ENCODE measurements around the gene KLHL18. TPM values are rescaled to one million over a fixed set of nuclear protein-coding genes. Genes with fewer than 3 reads are reported as not detected.
A peak's percentile ranks its signal among the peaks of the same experiment; 100 is the strongest.
"Not testable (repeated sequence)": the region's sequence is repeated elsewhere in the genome, so short reads cannot be mapped to it uniquely, and the experiment has no call there.

Gene KLHL18
- total RNA-seq, 1 experiment from 2014 or later = 28.6 TPM

DNA sequence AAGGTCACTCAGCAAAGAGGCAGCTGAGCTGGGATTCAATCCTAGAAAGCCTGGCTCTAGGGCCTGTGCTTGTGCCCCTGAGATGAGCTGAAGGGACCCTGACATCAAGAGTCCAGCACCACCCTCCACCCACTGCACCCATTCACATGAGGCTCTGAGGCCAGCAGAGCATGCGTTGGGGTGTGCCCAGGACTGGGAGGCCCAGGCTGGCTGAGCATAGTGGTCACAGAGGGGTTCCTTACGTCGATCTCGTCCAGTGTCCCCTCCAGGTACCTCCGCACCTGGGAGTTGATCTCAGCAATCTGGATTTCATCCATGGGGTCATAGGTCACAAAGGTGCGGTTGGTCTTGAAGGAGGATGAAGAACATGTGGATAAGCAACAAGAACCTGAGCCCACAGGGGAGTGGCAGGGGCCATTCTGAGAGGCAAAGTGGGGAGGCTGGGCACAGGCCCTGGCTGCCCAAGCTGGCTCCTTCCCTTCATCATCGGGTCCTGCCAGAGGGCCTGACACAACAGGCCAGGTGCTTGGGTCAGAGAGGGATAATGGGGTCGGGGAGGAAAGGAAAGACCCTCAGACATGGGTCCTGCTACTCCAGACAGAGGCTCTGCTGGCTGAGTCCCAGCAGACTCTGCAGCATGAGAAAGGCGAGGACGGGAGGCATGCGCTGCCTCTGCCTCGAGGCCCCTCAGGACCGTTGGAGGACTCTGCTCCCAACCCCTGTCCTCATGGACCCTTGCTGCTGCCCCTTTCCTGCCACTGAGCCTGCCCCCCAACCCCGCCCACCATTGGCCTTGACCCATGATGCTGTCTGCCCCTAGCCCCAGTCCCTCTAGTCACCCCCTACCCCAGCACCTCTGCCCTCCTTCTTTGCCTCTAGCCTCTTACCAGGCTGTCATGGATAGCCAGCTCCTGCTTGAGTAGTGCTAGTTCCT is 35.3 kb upstream of the KLHL18 start:
- Histone ChIP-seq H3F3A (ENCODE audit: low read length, unreplicated experiment) (no peaks in the 10 kb centered on the region), H3K36me3 (ENCODE audit: low read depth, low read length) (no peaks in the 10 kb centered on the region), H3K9me2 (replicated peaks; ENCODE audit: low read length) (no peaks in the 10 kb centered on the region), H4K20me1 (ENCODE audit: low read length) (no peaks in the 10 kb centered on the region), H3K4me2 (ENCODE audit: low read length) (no peak overlapping the region), H2AFZ (ENCODE audit: low read length) (no peak overlapping the region), H3K9me3 (ENCODE audit: low read length) (no peaks in the 10 kb centered on the region), H3K9ac (ENCODE audit: low read length) (no peak overlapping the region), H3K27ac (ENCODE audit: low read length) (no peak overlapping the region), H3K27me3 (ENCODE audit: low read length) (no peaks in the 10 kb centered on the region), H3K79me2 (ENCODE audit: low read length) (no peaks in the 10 kb centered on the region), H3K4me3 (ENCODE audit: low read length) (no peak overlapping the region), H3K4me1 (ENCODE audit: insufficient read depth, low read length) (no peaks in the 10 kb centered on the region)
- TF ChIP-seq EZH2 (IDR thresholded peaks at IDR 0.05; ENCODE audit: low read length, unreplicated experiment) (no peak), EZH2phosphoT487 (IDR thresholded peaks at IDR 0.05; ENCODE audit: borderline replicate concordance, low read length) (no peak)
- TF ChIP-seq, protein P1, sequence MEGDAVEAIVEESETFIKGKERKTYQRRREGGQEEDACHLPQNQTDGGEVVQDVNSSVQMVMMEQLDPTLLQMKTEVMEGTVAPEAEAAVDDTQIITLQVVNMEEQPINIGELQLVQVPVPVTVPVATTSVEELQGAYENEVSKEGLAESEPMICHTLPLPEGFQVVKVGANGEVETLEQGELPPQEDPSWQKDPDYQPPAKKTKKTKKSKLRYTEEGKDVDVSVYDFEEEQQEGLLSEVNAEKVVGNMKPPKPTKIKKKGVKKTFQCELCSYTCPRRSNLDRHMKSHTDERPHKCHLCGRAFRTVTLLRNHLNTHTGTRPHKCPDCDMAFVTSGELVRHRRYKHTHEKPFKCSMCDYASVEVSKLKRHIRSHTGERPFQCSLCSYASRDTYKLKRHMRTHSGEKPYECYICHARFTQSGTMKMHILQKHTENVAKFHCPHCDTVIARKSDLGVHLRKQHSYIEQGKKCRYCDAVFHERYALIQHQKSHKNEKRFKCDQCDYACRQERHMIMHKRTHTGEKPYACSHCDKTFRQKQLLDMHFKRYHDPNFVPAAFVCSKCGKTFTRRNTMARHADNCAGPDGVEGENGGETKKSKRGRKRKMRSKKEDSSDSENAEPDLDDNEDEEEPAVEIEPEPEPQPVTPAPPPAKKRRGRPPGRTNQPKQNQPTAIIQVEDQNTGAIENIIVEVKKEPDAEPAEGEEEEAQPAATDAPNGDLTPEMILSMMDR (conservative IDR thresholded peaks at IDR 0.05; ENCODE audit: low read depth, low read length) = no peak
- intact Hi-C loops (cut with micrococcal nuclease) = no loop called here
- BruUV-seq (replicated peaks) = no TSS peak
- CTCF ChIA-PET = no interaction called here
- ATAC-seq (no peak), DNase-seq (no peak)
- POLR2A ChIA-PET (ENCODE audit: unreplicated experiment) = no interaction called here

DNA sequence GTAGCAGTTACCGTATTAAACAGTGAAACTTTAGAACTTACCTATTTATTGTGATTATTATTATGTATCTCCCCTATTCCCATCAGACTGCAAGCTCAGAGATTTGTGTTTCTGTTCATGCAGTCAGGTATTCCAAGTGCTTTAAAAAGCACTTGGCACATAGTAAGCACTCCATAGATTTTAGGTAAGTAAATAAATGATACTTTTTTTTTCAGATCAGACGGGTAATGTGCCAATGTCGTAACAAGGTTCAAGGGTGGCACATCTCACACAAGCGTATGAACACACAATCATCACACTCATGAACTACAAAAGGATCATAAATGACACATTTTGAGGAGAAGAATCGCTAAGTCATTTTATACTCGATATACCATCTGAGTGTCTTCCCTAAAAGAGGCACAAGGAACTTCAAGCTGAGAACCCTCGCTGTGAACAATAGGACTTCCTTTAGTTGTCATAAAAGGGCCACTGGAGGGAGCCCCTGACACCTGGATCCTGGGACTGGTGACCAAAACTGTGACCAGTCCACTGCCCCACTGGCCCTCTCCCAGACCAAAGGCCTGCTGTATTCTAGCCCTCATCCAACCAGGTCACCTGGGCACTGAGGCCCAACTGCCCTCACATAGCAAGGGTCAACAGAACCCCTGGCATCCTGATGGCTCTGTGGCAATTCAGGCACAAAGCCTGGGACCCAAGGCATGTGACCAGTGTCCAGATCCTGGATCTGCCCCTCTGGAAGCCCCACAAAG is 32.3 kb upstream of the KLHL18 start:
- H3K4me3 ChIP-seq (ENCODE audit: low read length) = no peak overlapping the region
- no TSS peak for BruUV-seq (replicated peaks)
- H3K4me2 ChIP-seq (ENCODE audit: low read length) = no peak overlapping the region
- no peak overlapping the region for H3K9ac ChIP-seq (ENCODE audit: low read length)
- TF ChIP-seq EZH2phosphoT487 (IDR thresholded peaks at IDR 0.05; ENCODE audit: borderline replicate concordance, low read length) (no peak), EZH2 (IDR thresholded peaks at IDR 0.05; ENCODE audit: low read length, unreplicated experiment) (no peak)
- TF ChIP-seq, protein P1 (conservative IDR thresholded peaks at IDR 0.05; ENCODE audit: low read depth, low read length) = peak; percentile 76
- peak; percentile 61 for DNase-seq
- intact Hi-C loops (cut with micrococcal nuclease) = loop anchor here (1.0 to 5.0 kb wide), 2 partner anchors 74 to 122 kb away; no protein-coding TSS in a partner anchor
- no peaks in the 10 kb centered on the region for H4K20me1 ChIP-seq (ENCODE audit: low read length)
- CTCF ChIA-PET = interaction anchor here (1.4 kb wide), 1 partner anchor 73 kb away, joined by 11 read pairs; no protein-coding TSS in a partner anchor
- no peak overlapping the region for H3K27ac ChIP-seq (ENCODE audit: low read length)
- H3F3A ChIP-seq (ENCODE audit: low read length, unreplicated experiment) = no peaks in the 10 kb centered on the region
- no peaks in the 10 kb centered on the region for H3K9me3 ChIP-seq (ENCODE audit: low read length)
- H3K4me1 ChIP-seq (ENCODE audit: insufficient read depth, low read length) = no peaks in the 10 kb centered on the region
- H3K27me3 ChIP-seq (ENCODE audit: low read length) = no peaks in the 10 kb centered on the region
- peak; percentile 97 for ATAC-seq
- POLR2A ChIA-PET (ENCODE audit: unreplicated experiment) = no interaction called here
- H2AFZ ChIP-seq (ENCODE audit: low read length) = no peak overlapping the region
- H3K79me2 ChIP-seq (ENCODE audit: low read length) = no peaks in the 10 kb centered on the region
- H3K9me2 ChIP-seq (replicated peaks; ENCODE audit: low read length) = no peaks in the 10 kb centered on the region
- H3K36me3 ChIP-seq (ENCODE audit: low read depth, low read length) = no peaks in the 10 kb centered on the region

DNA sequence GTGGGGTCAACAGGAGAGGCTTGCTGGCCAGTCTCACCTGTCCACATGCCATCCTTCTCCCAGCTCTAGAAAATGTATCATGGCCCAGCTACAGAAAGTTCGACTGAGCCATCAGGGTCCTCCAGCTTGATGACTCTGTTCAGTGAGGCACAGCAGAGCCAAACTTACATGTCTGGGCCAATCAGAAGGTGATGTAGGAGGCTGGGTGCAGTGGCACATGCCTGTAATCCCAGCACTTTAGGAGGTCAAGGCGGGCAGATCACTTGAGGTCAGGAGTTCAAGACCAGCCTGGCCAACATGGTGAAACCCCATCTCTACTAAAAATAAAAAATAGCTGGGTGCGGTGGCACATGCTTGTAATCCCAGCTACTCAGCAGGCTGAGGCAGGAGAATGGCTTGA is 31.7 kb upstream of the KLHL18 start:
- H3K4me1 ChIP-seq (ENCODE audit: insufficient read depth, low read length); H3K9me2 ChIP-seq (replicated peaks; ENCODE audit: low read length); H3K27me3 ChIP-seq (ENCODE audit: low read length); POLR2A ChIA-PET (ENCODE audit: unreplicated experiment); H3K27ac ChIP-seq (ENCODE audit: low read length); H3K4me3 ChIP-seq (ENCODE audit: low read length); H3K79me2 ChIP-seq (ENCODE audit: low read length); H3F3A ChIP-seq (ENCODE audit: low read length, unreplicated experiment); H3K4me2 ChIP-seq (ENCODE audit: low read length); DNase-seq; H4K20me1 ChIP-seq (ENCODE audit: low read length); BruUV-seq (replicated peaks); ATAC-seq; H2AFZ ChIP-seq (ENCODE audit: low read length); H3K36me3 ChIP-seq (ENCODE audit: low read depth, low read length); H3K9me3 ChIP-seq (ENCODE audit: low read length); H3K9ac ChIP-seq (ENCODE audit: low read length): not testable (repeated sequence)
- CTCF ChIA-PET = interaction anchor here (1.4 kb wide), 1 partner anchor 73 kb away, joined by 11 read pairs; no protein-coding TSS in a partner anchor
- intact Hi-C loops (cut with micrococcal nuclease) = loop anchor here (5.0 kb wide), 1 partner anchor 121 kb away; no protein-coding TSS in a partner anchor

All from PC-3 (cell line).